Inflammatory macrophage treated with lipopolysaccharide for 1 hour (primary cell): Measurements from ENCODE around the gene TNIP1.

Experiments used
- DNase-seq, 2 donors: peaks; one replicate each; pipeline ENCODE4 v3.0.0-alpha.2; 2020 to 2022

TNIP1 gene

GRCh38 chr5:151038801-151039238, 42.0 kb downstream of the TNIP1 start:
- DNase-seq, result peak in 1 of 2 donors; percentile 61

DNA sequence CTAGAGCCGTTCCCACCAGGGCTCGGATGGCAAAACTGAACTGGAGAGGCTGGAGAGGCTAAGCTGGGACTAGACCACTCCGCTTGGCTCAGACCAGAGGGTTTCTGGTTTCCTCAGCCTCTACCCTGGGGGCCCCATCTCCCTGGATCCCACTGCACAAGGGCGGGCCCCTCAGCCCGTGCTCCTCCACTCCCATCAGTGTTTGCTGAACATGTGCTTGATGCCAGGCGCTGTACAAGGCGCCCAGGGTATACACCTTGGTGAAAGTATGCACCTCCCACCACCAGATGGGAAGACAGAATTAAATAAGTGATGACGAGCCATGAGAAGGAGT, 42.5 kb downstream of the TNIP1 start:
- no peak for DNase-seq

- DNase-seq, result peak in 1 of 2 donors; percentile 39
Observed at GRCh38 chr5:151037561-151038411, 43.0 kb downstream of the TNIP1 start.

DNA sequence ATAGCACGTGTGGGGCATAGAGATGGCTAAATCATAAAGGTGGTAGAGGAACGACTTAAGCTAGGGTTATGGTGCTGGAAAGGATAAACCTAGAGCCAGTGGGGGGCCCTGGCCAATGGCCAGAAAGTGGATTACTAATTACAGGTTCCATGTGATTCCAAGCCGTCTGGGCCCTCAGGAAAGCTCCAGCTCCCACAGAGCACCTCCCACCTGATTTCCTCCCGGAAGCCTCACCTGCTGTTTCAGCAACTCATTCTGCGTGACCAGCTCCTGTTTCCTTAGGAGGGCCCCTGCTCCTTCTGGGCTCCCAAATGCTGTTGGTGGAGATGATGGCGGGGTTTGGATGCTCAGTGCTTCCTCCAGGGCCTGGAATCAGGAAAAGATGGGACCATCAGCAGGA, 44.3 kb downstream of the TNIP1 start:
- no peak for DNase-seq

DNA sequence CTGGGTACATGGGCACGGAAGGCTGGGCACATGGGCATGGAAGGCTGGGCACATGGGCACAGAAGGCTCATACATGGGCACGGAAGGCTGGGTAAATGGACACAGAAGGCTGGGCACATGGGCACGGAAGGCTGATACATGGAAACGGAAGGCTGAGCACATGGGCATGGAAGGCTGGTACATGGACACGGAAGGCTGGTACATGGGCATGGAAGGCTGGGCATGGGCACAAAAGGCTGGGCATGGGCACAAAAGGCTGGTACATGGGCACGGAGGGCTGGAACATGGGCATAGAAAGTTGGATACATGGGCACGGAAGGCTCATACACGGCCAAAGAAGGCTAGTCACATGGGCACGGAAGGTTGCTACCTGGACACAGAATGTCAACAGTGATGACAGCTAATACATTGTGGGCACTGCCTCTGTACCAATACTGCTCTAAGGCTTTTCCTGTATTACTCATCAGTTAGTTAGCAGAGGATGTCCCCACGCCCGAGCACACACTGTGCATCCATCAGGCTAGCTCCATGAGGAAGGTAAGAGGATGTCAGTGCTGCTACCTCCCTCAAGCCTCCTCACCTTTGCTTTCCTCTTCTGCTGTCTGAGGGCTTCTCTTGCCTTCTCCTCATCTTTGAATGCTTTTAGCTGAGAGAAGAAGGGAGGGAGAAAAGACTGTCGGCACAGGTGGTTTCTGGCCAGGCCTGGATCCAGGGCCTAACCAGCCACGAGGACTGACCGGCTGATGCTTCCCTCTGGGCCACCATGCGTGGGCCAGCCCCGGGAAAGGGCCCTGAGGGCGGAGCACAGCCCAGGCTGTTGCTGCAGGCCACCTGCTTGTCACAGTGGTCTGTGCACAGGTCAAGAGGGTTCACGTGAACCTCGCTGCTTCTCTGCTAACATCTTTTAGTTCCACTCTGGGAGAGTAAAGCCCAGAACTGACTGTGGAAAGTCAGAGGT, 46.1 kb downstream of the TNIP1 start:
- DNase-seq, result peak in 1 of 2 donors; percentile 42

GRCh38 chr5:151033217-151033934, 47.5 kb downstream of the TNIP1 start:
- DNase-seq, result no peak

DNA sequence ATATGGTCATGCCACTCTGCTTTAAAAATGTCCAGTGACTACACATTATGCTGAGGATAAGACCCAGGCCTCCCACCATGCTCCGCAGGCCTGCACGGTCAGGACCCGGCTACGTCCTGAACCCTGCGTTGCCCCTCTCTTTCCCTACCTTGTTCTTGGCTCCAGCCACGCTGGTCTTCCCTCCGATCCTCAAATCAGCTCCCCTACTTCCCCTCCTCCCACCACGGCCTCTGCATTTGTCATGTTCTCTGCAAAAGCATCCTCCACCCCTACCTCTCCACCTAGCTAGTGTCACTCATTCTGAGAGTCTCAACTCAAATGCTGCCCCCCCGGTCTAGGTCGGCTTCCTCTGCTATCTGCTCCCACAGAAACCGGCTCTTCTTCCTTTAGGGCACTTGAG, 49.3 kb downstream of the TNIP1 start:
- DNase-seq, result no peak

DNA sequence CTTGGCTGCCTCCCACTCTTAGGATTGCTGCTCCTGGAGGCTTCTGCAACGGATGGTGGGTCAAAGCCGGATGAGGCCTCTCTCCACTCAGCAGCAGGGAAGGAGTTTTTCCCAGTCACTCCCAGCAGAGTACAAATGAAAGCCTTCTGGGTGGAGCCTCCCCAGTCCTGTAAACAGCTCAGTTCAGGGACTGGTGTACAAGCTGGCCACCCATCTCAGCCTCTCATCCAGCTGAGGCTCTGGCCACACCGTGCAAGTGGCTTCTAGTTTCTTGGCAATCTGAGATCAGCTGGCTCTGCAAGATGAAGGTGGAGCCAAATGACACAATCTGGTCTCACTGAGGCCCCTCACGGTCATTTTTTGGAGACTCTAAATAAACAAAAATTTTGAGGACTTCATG, 50.5 kb downstream of the TNIP1 start:
- DNase-seq, result no peak

- DNase-seq, result no peak
Observed at GRCh38 chr5:151030056-151030336, 50.8 kb downstream of the TNIP1 start.

- DNase-seq, result no peak
Observed at GRCh38 chr5:151029179-151030055, 51.4 kb downstream of the TNIP1 start.

GRCh38 chr5:151028717-151029116, 52.1 kb downstream of the TNIP1 start:
- no peak for DNase-seq

DNA sequence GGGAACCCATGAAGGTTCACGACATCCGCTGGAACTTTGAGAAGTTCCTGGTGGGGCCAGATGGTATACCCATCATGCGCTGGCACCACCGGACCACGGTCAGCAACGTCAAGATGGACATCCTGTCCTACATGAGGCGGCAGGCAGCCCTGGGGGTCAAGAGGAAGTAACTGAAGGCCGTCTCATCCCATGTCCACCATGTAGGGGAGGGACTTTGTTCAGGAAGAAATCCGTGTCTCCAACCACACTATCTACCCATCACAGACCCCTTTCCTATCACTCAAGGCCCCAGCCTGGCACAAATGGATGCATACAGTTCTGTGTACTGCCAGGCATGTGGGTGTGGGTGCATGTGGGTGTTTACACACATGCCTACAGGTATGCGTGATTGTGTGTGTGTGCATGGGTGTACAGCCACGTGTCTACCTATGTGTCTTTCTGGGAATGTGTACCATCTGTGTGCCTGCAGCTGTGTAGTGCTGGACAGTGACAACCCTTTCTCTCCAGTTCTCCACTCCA, 52.8 kb downstream of the TNIP1 start:
- DNase-seq, result no peak

DNA sequence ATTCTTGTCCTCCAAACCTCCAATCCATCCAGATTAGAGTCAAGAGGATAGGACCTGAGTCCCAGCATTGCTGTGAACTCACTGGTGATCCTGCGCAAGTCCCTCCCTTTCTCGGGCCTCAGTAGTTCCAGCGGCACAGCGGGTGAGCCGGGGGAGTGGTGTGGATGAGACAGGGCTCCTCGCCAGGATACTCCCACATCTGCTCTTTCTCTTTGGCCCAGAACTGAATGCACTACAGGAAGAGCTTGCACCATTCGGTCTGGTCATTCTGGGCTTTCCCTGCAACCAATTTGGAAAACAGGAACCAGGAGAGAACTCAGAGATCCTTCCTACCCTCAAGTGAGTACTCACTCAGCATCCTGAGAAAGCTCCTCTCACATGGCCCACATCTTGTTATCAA, 54.2 kb downstream of the TNIP1 start:
- peak; percentile 93 for DNase-seq

- no peak for DNase-seq
Observed at GRCh38 chr5:151026088-151026487, 54.7 kb downstream of the TNIP1 start.

GRCh38 chr5:151025250-151025606, 55.6 kb downstream of the TNIP1 start:
- no peak for DNase-seq

DNA sequence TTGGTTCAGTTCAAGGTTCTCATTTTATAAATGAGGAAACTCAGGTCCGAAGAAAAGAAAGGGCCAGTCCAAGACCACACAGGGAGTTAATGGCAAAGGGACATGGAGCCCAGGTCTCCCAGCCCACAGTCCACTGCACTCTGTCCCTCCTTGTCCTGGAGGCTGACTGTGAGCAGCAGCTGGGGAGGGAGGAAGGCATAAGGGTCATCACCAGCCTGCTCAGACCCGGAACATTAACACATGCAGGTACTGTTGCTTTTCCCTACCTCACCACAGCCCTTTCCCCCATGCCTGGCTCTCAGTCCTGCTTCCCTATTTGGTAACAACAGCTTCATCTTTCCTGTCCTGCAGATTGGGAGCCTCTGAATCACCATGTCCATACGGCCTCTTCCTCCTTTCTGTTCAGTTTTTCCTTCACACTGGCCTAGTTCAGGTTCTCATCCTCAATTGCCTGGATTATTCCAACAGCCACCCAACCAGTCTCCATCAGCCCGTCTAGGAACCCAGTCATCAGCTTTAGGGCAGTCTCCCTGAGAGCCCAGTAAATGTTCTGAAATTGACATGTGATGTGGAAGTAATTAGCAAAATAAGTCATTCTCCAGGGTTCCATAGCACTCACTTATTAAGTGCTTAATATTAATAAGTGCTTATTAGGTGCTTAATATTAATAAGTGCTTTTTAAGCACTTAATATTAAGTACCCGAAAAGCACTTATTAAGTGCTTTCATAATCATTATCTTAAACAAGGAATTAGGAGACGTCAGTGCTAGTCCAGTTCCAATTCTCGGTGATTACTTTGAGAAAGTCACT, 56.2 kb downstream of the TNIP1 start:
- peak in 1 of 2 donors; percentile 40 for DNase-seq

GRCh38 chr5:151023651-151024050, 57.2 kb downstream of the TNIP1 start:
- peak in 1 of 2 donors; percentile 37 for DNase-seq

DNA sequence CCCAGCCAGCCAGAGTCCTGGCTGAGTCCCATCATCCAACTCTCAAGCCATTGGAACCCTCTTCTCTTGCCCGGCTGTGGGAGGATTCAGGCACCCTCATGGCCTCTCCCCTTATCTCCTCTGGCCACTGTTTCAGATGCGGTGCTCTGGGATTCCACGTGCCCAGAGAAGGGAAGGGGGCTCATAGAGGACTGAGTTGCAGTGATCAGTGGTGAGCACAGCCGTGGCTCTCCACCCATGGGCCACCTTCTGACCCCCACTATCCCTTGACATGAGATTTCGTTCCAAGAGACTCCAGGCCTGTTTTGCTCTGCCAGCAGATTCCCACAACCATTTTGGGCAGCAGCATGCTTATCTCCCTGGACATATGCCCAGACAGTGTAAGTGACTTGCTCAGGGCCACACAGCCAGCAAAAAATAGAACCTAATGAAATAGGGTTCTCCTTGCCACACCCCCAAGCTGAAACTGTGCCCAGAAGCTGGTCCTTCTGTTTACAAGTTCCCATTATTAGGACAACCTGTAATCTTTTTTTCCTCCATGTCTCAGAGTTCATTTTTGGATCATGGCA, 57.7 kb downstream of the TNIP1 start:
- peak in 1 of 2 donors; percentile 46 for DNase-seq

DNA sequence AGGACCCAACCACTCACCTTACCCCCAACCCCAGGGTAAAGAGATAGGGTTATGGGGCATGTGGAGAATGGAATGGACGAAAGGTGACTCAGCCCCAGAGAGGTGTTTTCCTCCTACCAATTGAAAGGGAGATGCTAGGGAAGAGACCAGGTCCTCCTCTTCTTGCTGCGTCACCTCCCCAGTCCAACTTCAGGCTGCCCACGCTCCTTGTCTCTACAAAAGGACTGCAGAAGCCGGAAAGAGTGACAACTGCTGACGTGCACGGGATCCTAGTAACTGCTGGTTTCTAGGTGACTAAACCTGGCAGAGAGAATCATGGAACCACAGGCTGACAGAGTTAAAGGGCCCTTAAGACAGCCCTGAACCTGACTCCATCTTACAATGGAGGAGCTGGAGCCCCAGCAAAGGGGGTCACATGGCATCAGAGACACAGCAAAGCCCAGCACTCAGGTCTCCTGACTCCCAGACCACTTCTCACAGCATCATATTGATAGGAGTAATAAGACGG, 58.3 kb downstream of the TNIP1 start:
- DNase-seq, result no peak

DNA sequence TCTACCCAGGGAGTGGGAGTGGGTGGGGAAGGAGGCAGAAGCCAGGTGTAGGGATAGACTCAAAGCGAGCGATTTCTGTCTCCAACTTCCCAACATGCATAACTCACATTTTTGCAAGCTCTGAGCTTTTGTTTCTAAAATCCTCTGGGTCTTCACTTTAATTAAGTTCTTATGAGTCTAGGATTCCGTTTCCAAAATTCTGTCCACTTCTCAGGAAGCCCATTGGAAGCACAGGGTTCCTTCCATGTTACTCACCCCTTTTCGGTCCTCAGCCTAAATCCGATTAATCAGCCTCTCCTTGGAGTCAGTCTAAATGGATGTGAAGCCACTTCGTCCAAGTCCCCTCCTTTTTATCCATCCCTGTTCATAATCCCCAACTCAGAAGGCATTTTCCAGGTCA, 59.1 kb downstream of the TNIP1 start:
- DNase-seq, result no peak
